ENCODE measurements around the gene PRKAG2. TPM values are rescaled to one million over a fixed set of nuclear protein-coding genes. Genes with fewer than 3 reads are reported as not detected.
"Not testable (repeated sequence)": the region's sequence is repeated elsewhere in the genome, so short reads cannot be mapped to it uniquely, and the experiment has no call there.

Gene PRKAG2
- total and polyA plus RNA-seq, 2 of the 8 experiments (the other 6 are each of a cell fraction or from before 2014, with no cell fraction given), result 7.5 to 18.1 TPM

DNA sequence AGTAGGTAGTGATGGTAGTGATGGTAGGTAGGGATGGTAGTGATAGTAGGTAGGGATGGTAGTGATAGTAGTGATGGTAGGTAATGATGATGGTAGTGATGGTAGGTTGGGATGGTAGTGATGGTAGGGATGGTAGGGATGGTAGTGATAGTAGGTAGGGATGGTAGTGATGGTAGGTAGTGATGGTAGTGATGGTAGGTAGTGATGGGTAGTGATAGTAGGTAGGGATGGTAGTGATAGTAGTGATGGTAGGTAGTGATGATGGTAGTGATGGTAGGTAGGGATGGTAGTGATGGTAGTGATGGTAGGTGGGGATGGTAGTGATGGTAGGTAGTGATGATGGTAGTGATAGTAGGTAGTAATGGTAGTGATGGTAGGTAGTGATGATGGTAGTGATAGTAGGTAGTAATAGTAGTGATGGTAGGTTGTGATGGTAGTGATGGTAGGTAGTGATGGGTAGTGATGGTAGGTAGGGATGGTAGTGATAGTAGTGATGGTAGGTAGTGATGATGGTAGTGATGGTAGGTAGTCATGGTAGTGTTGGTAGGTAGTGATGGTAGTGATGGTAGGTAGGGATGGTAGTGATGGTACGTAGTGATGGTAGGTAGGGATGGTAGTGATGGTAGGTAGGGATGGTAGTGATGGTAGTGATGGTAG, 35.4 kb downstream of the PRKAG2 start:
- H3K23ac ChIP-seq (ENCODE audit: insufficient read length), result not testable (repeated sequence)

More for the DNA sequence above, 35.4 kb downstream of the PRKAG2 start:
- H4K8ac ChIP-seq (ENCODE audit: extremely low read depth, insufficient read depth, low read length); H2BK5ac ChIP-seq (ENCODE audit: low read depth, low read length); H2BK12ac ChIP-seq (ENCODE audit: low read depth, low read length); H3K9ac ChIP-seq (replicated peaks in 1 of 4; ENCODE audit: extremely low read depth in 1 of 4, low read depth in 3 of 4, low read length in 3 of 4); H3K4me2 ChIP-seq (ENCODE audit: insufficient read depth in 1 of 2, low read depth in 2 of 2, low read length in 2 of 2); H2AFZ ChIP-seq (ENCODE audit: low read length); POLR2A ChIA-PET (ENCODE audit: partially characterized antibody); H2BK120ac ChIP-seq (replicated peaks; ENCODE audit: low read depth, low read length); H3K79me2 ChIP-seq (ENCODE audit: control insufficient read depth in 1 of 2, insufficient read depth in 2 of 2, low read length in 2 of 2); H4K91ac ChIP-seq (replicated peaks; ENCODE audit: insufficient read length, low read length); H2BK20ac ChIP-seq (ENCODE audit: low read length); H4K5ac ChIP-seq (ENCODE audit: insufficient read length, low read depth, low read length); H3K4me3 ChIP-seq (ENCODE audit: extremely low read depth in 1 of 4, insufficient read depth in 2 of 4, low read depth in 3 of 4, low read length in 4 of 4); FAIRE-seq; H3K18ac ChIP-seq (ENCODE audit: extremely low read depth, low read length); H2BK15ac ChIP-seq (ENCODE audit: low read length); H3K27me3 ChIP-seq (replicated peaks in 1 of 4; ENCODE audit: control insufficient read depth in 3 of 4, extremely low read depth in 1 of 4, insufficient read depth in 3 of 4, low read length in 3 of 4); H3K79me1 ChIP-seq (ENCODE audit: low read depth, low read length); H3K36me3 ChIP-seq (ENCODE audit: control insufficient read depth in 2 of 4, insufficient read depth in 4 of 4, low read length in 3 of 4); H3K27ac ChIP-seq (ENCODE audit: low read depth, low read length); H3K14ac ChIP-seq (ENCODE audit: insufficient read length); DNase-seq (ENCODE audit: low read depth in 1 of 2, low spot score in 2 of 2); H2AK5ac ChIP-seq (ENCODE audit: low read depth, low read length); H3K4ac ChIP-seq (replicated peaks; ENCODE audit: insufficient read length, low read depth, low read length); H4K20me1 ChIP-seq (replicated peaks in 1 of 2; ENCODE audit: control insufficient read depth in 1 of 2, insufficient read depth in 2 of 2, low read length in 2 of 2); H3K56ac ChIP-seq (replicated peaks; ENCODE audit: insufficient read length, low read depth, low read length); H3K9me3 ChIP-seq (ENCODE audit: insufficient read depth in 2 of 2, low read depth in 1 of 2, low read length in 1 of 2): not testable (repeated sequence)
- TF ChIP-seq BRCA1 (IDR thresholded peaks at IDR 0.05; ENCODE audit: low read depth, low read length), result peak; percentile 1; the same call in 1 of the 2 replicates
- Histone ChIP-seq H3K23me2 (ENCODE audit: low read depth, low read length) (peaks cover 17% of the 10 kb centered on the region; the same call in 1 of the 2 replicates), H3K4me1 (replicated peaks in 1 of 4; ENCODE audit: control insufficient read depth in 3 of 4, insufficient read depth in 4 of 4, low read length in 3 of 4) (peaks cover 0 to 15% (median 4%) of the 10 kb centered on the region in 4 experiments; a peak in 4 of 7 replicates)
- CTCF ChIA-PET (ENCODE audit: partially characterized antibody), result interaction anchor here (0.7 to 1.6 kb wide), 3 partner anchors 12 to 82 kb away, joined by 3 to 4 read pairs (median 4); no protein-coding TSS in a partner anchor
- WGBS, 2 experiments (ENCODE audit: extremely low coverage in 1 of 2, insufficient coverage in 1 of 2, insufficient read length in 1 of 2, insufficient replicate concordance in 2 of 2, low coverage in 1 of 2, low lambda C conversion rate in 2 of 2, missing lambda C conversion rate in 1 of 2), result 100% methylated on average over 1 of the region's 1 CpG

Measured in H1 (cell line).